IPS-NIHi7 (cell line): Measurements from ENCODE around the gene HCN3.
"Not testable (repeated sequence)": the region's sequence is repeated elsewhere in the genome, so short reads cannot be mapped to it uniquely, and the experiment has no call there.

Experiments
- DNase-seq: peaks from one replicate; pipeline ENCODE4 v3.0.0; 2012; ENCODE audit warnings: mixed read lengths; ENCODE audit errors: extremely low spot score

The HCN3 gene

GRCh38 chr1:155277070-155277901 lies at the start of gene HCN3:
Gene HCN3, plus strand, starts transcription at chr1:155277463. Its CDS starts 128 bp downstream, at chr1:155277591.
- peak; percentile 98 for DNase-seq

- DNase-seq: no peak
These were observed 49.2 kb upstream of the HCN3 start for GRCh38 chr1:155228096-155228427.

GRCh38 chr1:155231302-155231701 lies 46.0 kb upstream of the HCN3 start:
- DNase-seq: not testable (repeated sequence)

GRCh38 chr1:155232001-155232978 lies 45.0 kb upstream of the HCN3 start:
- DNase-seq: not testable (repeated sequence)

- DNase-seq: not testable (repeated sequence)
These were observed 43.8 kb upstream of the HCN3 start for GRCh38 chr1:155233502-155233901.

GRCh38 chr1:155235375-155235774 lies 41.9 kb upstream of the HCN3 start:
- not testable (repeated sequence) for DNase-seq

- DNase-seq: no peak
These were observed 40.8 kb upstream of the HCN3 start for GRCh38 chr1:155236451-155236850.

GRCh38 chr1:155241069-155241679 lies 36.1 kb upstream of the HCN3 start:
- DNase-seq: peak; percentile 82

- no peak for DNase-seq
These were observed 35.4 kb upstream of the HCN3 start for GRCh38 chr1:155241841-155242264.

GRCh38 chr1:155242805-155243358 lies 34.4 kb upstream of the HCN3 start:
- no peak for DNase-seq

- DNase-seq: peak; percentile 94
These were observed 32.7 kb upstream of the HCN3 start for GRCh38 chr1:155244368-155245162.

- DNase-seq: no peak
These were observed 32.1 kb upstream of the HCN3 start for GRCh38 chr1:155245163-155245524.

GRCh38 chr1:155246796-155247195 lies 30.5 kb upstream of the HCN3 start:
- not testable (repeated sequence) for DNase-seq

GRCh38 chr1:155247667-155248553 lies 29.4 kb upstream of the HCN3 start:
- no peak for DNase-seq

GRCh38 chr1:155250246-155250632 lies 27.0 kb upstream of the HCN3 start:
- DNase-seq: peak; percentile 15

GRCh38 chr1:155250633-155251449 lies 26.4 kb upstream of the HCN3 start:
- DNase-seq: peak; percentile 97

GRCh38 chr1:155251566-155251965 lies 25.7 kb upstream of the HCN3 start:
- DNase-seq: no peak

GRCh38 chr1:155253208-155253607 lies 24.1 kb upstream of the HCN3 start:
- no peak for DNase-seq

GRCh38 chr1:155253797-155254196 lies 23.5 kb upstream of the HCN3 start:
- no peak for DNase-seq
